Measurements from ENCODE around the gene MAP3K1.
"Not testable (repeated sequence)": the region's sequence is repeated elsewhere in the genome, so short reads cannot be mapped to it uniquely, and the experiment has no call there.

Gene MAP3K1

DNA sequence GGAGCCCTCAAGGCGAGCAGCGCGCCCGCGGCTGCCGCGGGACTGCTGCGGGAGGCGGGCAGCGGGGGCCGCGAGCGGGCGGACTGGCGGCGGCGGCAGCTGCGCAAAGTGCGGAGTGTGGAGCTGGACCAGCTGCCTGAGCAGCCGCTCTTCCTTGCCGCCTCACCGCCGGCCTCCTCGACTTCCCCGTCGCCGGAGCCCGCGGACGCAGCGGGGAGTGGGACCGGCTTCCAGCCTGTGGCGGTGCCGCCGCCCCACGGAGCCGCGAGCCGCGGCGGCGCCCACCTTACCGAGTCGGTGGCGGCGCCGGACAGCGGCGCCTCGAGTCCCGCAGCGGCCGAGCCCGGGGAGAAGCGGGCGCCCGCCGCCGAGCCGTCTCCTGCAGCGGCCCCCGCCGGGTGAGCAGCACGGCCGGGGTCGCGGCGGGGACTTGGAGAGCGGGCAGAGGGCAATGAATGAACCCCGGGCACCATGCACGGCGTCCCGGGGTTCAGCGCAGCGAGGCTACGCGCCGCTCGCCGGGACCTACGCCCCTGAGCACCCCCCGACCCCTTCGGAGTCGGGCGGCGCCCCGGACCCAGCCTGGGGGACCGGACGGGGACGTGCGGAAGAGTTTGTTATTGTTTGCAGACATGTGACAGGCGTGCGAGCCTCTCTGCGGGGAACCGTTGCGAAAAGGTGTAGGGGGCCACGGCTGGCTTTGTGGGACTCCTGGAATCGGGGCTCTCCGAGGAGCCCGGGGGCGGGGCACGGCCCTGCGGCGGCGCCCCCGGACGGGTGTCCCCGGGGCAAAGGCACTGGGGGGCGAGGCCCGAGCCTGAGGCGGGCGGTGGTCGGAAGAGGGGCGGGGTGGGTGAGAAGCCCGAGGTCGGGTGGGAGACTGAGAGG lies 553 bp downstream of the MAP3K1 start:
- peak in 1 of 2 donors; percentile 12 for DNase-seq (ENCODE audit: low read depth in 2 of 2, low spot score in 1 of 2)

GRCh38 chr5:56816546-56817081 lies 1.3 kb downstream of the MAP3K1 start:
- DNase-seq (ENCODE audit: low read depth in 2 of 2, low spot score in 1 of 2) = no peak

GRCh38 chr5:56817263-56818014 lies 2.1 kb downstream of the MAP3K1 start:
- DNase-seq (ENCODE audit: low read depth in 2 of 2, low spot score in 1 of 2) = no peak

GRCh38 chr5:56818450-56819037 lies 3.2 kb downstream of the MAP3K1 start:
- DNase-seq (ENCODE audit: low read depth in 2 of 2, low spot score in 1 of 2) = no peak

GRCh38 chr5:56819060-56819881 lies 3.9 kb downstream of the MAP3K1 start:
- no peak for DNase-seq (ENCODE audit: low read depth in 2 of 2, low spot score in 1 of 2)

DNA sequence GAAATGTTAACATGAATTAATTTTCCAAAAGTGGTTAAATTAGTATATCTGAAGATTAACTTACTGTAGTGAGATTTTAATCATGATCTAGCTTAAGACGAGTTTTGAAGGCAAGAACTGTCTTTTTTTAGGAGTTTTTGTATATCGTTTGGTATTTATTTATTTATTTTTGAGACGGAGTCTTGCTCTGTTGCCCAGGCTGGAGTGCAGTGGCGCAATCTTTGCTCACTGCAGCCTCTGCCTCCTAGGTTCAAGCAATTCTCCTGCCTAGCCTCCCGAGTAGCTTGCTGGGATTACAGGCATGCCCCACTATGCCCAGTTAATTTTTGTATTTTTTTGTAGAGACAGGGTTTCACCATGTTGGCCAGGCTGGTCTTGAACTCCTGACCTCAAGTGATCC lies 6.5 kb downstream of the MAP3K1 start:
- not testable (repeated sequence) for DNase-seq (ENCODE audit: low read depth in 2 of 2, low spot score in 1 of 2)

DNA sequence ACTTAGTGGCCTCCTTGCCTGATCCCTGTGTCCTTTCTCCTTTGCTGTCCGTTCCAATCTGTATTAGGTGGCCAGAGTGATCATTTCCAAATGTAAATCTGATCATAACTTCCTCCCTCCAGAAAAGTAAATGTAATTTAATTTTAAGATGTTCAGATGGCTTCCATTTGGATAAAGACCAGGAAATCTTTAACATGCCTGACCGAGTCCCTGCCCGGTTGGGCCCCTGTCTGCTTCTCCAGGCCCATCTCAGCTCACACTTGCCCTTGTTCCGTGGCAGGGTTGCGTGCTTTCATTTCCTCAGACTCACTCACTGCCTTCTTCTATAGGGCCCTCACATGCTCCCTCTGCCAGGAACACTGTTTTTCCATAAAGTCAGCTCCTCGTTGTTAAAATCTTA lies 7.6 kb downstream of the MAP3K1 start:
- no peak for DNase-seq (ENCODE audit: low read depth in 2 of 2, low spot score in 1 of 2)

DNA sequence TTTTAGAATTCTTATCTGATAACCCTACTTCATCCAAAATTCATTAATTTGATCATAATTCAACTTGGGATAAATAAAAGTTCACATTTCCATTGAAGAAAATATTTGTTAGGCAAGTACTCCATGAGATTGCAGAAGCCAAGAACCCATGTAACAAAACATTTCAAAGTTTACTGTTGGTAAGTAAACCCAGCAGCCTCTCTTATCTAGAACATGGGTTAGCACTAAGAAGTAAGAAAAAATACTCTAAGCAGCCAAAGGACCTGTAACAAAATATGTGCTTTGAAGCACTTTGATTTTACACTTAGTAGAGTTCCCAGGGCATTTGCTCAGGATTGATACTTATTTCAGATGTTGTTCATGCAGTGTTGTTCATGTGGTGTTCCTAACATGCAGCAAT lies 8.7 kb downstream of the MAP3K1 start:
- DNase-seq (ENCODE audit: low read depth in 2 of 2, low spot score in 1 of 2) = no peak

- DNase-seq (ENCODE audit: low read depth in 2 of 2, low spot score in 1 of 2) = no peak
These were observed 10.0 kb downstream of the MAP3K1 start for GRCh38 chr5:56825222-56825824.

DNA sequence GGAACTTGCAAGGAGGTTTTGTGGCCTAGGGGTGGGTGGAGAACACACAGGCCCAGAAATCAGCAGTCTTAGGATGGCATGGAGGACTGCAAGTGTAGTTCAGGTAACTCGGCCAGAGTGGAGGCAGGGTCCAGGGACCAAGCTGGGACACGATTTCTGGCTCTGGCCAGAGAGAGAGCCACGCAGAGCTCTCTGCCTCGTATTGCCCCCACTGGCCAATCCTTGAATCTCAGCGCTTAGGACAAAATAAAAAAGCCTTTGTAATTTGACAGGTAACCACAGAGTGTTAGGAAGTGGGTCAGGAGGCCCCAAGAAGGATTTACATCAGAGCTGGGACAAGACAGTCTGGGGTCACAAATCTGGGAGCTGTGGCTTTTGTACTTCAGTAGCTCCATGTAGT lies 11.7 kb downstream of the MAP3K1 start:
- DNase-seq (ENCODE audit: low read depth in 2 of 2, low spot score in 1 of 2) = no peak

DNA sequence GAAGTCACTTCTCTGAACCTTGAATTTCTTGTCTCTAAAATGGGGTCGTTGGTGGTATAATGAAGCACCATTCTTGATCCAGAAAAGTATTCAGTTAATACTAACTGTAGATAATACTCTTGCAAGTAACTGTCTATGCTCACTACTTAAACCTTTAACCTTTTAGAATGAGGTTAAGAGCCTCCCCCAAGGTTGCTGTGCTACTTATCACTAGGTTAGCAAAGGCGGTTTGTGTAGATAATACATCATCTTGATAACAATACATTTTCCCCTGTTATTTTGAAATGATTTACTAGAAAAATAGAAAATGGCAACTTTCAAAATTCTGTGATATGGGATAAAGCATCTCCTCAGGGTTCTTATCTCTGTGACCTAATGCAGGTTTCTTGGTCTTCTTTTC lies 12.6 kb downstream of the MAP3K1 start:
- no peak for DNase-seq (ENCODE audit: low read depth in 2 of 2, low spot score in 1 of 2)

GRCh38 chr5:56829137-56829908 lies 14.0 kb downstream of the MAP3K1 start:
- DNase-seq (ENCODE audit: low read depth in 2 of 2, low spot score in 1 of 2) = no peak

- no peak for DNase-seq (ENCODE audit: low read depth in 2 of 2, low spot score in 1 of 2)
These were observed 16.4 kb downstream of the MAP3K1 start for GRCh38 chr5:56831773-56832172.

- DNase-seq (ENCODE audit: low read depth in 2 of 2, low spot score in 1 of 2) = no peak
These were observed 18.0 kb downstream of the MAP3K1 start for GRCh38 chr5:56833325-56833724.

- DNase-seq (ENCODE audit: low read depth in 2 of 2, low spot score in 1 of 2) = no peak
These were observed 22.0 kb downstream of the MAP3K1 start for GRCh38 chr5:56837381-56837780.

DNA sequence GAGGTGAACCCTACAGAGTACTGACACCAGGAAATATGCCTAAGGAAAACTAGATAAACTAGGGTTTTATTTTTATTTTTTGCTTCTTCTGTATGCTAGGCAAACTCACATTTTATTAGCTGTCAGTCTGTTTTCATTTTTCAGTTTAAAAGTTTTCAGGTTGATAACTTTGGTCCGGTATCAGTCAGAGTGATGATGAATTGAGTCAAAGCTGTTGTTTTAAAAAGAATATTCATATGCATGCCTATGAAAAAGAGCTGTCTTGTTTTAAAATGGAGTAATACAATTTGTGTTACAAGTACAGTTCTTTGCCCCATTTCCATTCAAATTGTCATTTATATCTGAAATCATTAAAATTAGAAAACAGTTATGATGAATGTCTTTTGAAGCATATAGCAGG lies 22.6 kb downstream of the MAP3K1 start:
- DNase-seq (ENCODE audit: low read depth in 2 of 2, low spot score in 1 of 2) = no peak

GRCh38 chr5:56838409-56839039 lies 23.2 kb downstream of the MAP3K1 start:
- DNase-seq (ENCODE audit: low read depth in 2 of 2, low spot score in 1 of 2) = no peak

DNA sequence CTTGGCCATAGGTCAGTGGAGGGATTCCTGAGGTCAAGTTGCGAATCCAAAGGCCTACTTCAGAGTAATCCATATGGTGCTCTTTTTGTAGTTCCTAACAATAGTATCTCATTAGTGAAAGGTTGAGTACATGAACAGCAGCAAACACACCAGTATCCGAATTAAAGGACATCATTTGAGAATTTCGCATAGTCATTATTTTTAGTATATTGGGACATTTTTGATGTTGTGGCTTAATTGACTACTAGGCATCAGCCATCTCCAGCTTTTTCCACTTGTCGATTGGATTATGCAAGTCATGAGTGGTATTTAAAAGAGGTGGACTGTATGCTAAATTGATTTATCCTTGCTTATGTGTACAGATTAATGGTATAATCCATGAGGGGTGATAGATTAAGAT lies 23.7 kb downstream of the MAP3K1 start:
- DNase-seq (ENCODE audit: low read depth in 2 of 2, low spot score in 1 of 2) = no peak

- DNase-seq (ENCODE audit: low read depth in 2 of 2, low spot score in 1 of 2) = no peak
These were observed 25.2 kb downstream of the MAP3K1 start for GRCh38 chr5:56840597-56840996.
